GM04504 (cell line): ENCODE data around the gene PLXNA3.

Experiments
- DNase-seq: peaks from one replicate; pipeline ENCODE4 v3.0.0-alpha.2; 2012; ENCODE audit warnings: low read depth

Gene PLXNA3

GRCh38 chrX:154458116-154458953 is at the start of gene PLXNA3:
TSS of gene PLXNA3 (plus strand) at chrX:154458281. CDS start at chrX:154460184, 1,903 bp downstream.
- no peak for DNase-seq

- DNase-seq, result no peak
Observed at GRCh38 chrX:154408659-154409221, 49.3 kb upstream of the PLXNA3 start.

GRCh38 chrX:154409222-154409871 is 48.7 kb upstream of the PLXNA3 start, which contains the start of gene DNASE1L1:
TSS of gene DNASE1L1 (minus strand) at chrX:154409254. CDS start at chrX:154405568, 3,686 bp downstream.
- peak; percentile 68 for DNase-seq

- DNase-seq, result no peak
Observed at GRCh38 chrX:154411981-154412340, 46.1 kb upstream of the PLXNA3 start.

- DNase-seq, result no peak
Observed at GRCh38 chrX:154412468-154412867, 45.6 kb upstream of the PLXNA3 start.

- no peak for DNase-seq
Observed at GRCh38 chrX:154413142-154413541, 44.9 kb upstream of the PLXNA3 start.

GRCh38 chrX:154417157-154417556 is 40.9 kb upstream of the PLXNA3 start:
- no peak for DNase-seq

- DNase-seq, result no peak
Observed at GRCh38 chrX:154419189-154419588, 38.9 kb upstream of the PLXNA3 start.

- DNase-seq, result no peak
Observed at GRCh38 chrX:154419688-154420401, 38.2 kb upstream of the PLXNA3 start.

GRCh38 chrX:154420402-154420756 is 37.7 kb upstream of the PLXNA3 start:
- DNase-seq, result no peak

GRCh38 chrX:154426916-154427770 is 30.9 kb upstream of the PLXNA3 start:
- no peak for DNase-seq

- peak; percentile 84 for DNase-seq
Observed at GRCh38 chrX:154428176-154429171, 29.6 kb upstream of the PLXNA3 start, which contains the start of gene ATP6AP1. TSS of gene ATP6AP1 (plus strand) at chrX:154428677. CDS start at chrX:154428693, 16 bp downstream.

GRCh38 chrX:154429711-154430110 is 28.4 kb upstream of the PLXNA3 start:
- no peak for DNase-seq

- no peak for DNase-seq
Observed at GRCh38 chrX:154430479-154430878, 27.6 kb upstream of the PLXNA3 start.

GRCh38 chrX:154430916-154431315 is 27.2 kb upstream of the PLXNA3 start:
- DNase-seq, result no peak

GRCh38 chrX:154431341-154431740 is 26.7 kb upstream of the PLXNA3 start:
- DNase-seq, result no peak

- no peak for DNase-seq
Observed at GRCh38 chrX:154432210-154432609, 25.9 kb upstream of the PLXNA3 start.

- DNase-seq, result no peak
Observed at GRCh38 chrX:154433605-154434004, 24.5 kb upstream of the PLXNA3 start.

GRCh38 chrX:154434394-154435168 is 23.5 kb upstream of the PLXNA3 start:
- no peak for DNase-seq
